ENCODE measurements around the gene CIAPIN1. TPM values are rescaled to one million over a fixed set of nuclear protein-coding genes. Genes with fewer than 3 reads are reported as not detected.
A peak's percentile ranks its signal among the peaks of the same experiment; 100 is the strongest.
"Not testable (repeated sequence)": the region's sequence is repeated elsewhere in the genome, so short reads cannot be mapped to it uniquely, and the experiment has no call there.

The CIAPIN1 gene
- total RNA-seq, 2 donors from 2014 or later, result 54.0 to 92.0 TPM

DNA sequence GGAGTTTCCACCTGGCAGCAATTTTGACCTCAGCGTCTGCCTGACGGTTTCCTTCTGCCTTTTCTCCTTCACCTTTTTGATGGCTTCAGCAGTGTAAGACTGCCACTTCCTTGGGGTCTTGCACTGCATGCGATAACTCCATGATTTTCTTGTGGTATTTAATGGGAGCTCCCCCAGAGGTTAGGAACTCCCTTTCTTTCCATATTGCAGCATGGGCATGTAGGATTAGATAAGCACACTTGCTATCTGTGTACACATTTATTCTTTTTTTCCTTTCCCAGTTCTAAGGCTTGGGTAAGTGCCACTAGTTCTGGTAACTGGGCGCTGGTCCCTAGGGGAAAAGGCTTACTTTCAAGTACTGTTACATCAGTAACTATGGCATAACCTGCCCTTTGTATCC is 49.7 kb downstream of the CIAPIN1 start:
- not testable (repeated sequence) for H3K9me3 Mint-ChIP-seq; ATAC-seq; DNase-seq (ENCODE audit: low spot score); H3K27me3 Mint-ChIP-seq; H3K4me1 Mint-ChIP-seq (ENCODE audit: low read depth in 2 of 2); H3K27ac Mint-ChIP-seq; H3K36me3 Mint-ChIP-seq; H3K4me3 Mint-ChIP-seq

DNA sequence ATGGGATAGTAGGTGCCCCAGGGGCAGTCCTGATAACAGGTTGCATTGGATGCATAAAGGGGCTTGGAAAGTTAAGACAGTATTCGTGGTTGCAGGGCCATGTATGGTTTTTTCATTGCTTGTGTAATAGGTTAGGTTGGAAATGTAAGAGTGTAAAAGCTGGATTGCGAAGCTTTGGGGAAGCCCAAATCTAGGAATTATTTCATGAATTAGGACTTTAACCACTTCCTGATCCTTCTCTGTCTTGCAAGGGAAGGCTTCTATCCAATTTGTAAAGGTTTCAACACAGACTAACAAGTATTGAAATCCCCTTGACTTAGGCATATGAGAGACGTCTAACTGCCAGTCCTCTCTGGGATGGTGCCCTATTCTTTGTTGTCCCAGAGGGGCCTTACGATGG is 50.4 kb downstream of the CIAPIN1 start:
- ATAC-seq (no peak), DNase-seq (ENCODE audit: low spot score) (no peak)
- Mint-ChIP-seq H3K9me3 (no peaks in the 10 kb centered on the region), H3K27ac (no peak overlapping the region), H3K36me3 (no peaks in the 10 kb centered on the region), H3K4me1 (ENCODE audit: low read depth in 2 of 2) (no peaks in the 10 kb centered on the region), H3K4me3 (no peak overlapping the region), H3K27me3 (no peaks in the 10 kb centered on the region)

DNA sequence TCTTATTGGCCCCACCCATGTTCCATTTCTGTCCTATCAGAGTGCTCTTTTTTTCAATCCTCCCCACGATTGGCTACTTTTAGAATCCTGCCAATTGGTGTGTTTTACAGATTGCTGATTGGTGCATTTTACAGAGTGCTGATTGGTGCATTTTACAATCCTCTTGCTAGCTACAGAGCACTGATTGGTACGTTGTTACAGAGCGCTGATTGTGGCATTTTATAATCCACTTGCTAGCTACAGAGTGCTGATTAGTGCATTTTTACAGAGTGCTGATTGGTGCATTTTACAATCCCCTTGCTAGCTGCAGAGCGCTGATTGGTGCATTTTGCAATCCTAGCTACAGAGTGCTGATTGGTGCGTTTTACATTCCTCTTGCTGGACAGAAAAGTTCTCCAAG is 52.2 kb downstream of the CIAPIN1 start:
- Mint-ChIP-seq H3K9me3 (no peaks in the 10 kb centered on the region), H3K27me3 (peaks cover 0 to 2% of the 10 kb centered on the region in 2 donors), H3K27ac (no peak overlapping the region), H3K36me3 (no peaks in the 10 kb centered on the region), H3K4me3 (no peak overlapping the region), H3K4me1 (ENCODE audit: low read depth in 2 of 2) (no peaks in the 10 kb centered on the region)
- DNase-seq (ENCODE audit: low spot score) (no peak), ATAC-seq (no peak)

DNA sequence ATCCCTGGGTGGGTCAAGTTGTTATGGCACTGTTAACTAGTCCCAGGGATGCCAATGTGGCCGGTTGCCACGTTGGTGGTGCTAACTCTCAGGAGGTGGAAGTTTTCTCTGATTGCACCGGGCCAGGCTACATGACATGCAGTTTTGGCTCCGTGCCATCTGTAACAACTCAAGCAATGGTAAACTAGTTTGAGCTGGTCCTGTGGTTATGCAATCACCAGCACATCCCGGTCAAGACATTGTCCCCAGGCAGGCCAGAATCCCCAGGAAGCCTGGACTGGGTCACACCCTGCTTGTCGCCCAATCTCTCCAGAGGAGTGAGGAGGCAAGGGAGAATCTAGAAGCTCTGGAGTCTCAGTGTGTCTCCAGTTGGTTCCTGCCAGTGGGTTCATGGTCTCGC is 52.7 kb downstream of the CIAPIN1 start:
- H3K27me3 Mint-ChIP-seq, result peaks cover 2% of the 10 kb centered on the region in 2 donors
- H3K4me1 Mint-ChIP-seq (ENCODE audit: low read depth in 2 of 2), result no peaks in the 10 kb centered on the region
- DNase-seq (ENCODE audit: low spot score) (peak; percentile 34), ATAC-seq (no peak)
- no peak overlapping the region for H3K27ac Mint-ChIP-seq
- H3K36me3 Mint-ChIP-seq, result no peaks in the 10 kb centered on the region
- no peak overlapping the region for H3K4me3 Mint-ChIP-seq
- H3K9me3 Mint-ChIP-seq, result no peaks in the 10 kb centered on the region

DNA sequence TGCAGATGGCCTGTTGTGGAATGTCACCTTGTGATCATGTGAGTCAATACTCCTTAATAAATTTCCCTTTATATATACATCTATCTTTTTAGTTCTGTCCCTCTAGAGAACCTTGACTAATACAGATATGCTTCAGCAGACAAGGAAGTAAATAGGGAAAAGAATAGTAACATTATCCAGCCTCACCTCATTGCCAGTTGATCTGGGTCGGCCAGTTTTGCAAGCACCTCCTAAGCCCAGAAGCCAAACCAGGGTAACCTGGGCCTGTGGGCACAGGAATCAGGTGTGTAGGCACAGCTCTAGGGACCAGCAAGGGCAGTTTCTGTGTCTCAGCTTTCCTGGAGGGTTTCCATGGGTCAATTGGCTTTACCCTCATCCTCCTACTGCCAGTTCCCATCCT is 54.5 kb downstream of the CIAPIN1 start:
- DNase-seq (ENCODE audit: low spot score) (no peak), ATAC-seq (no peak)
- peaks cover 0 to 9% of the 10 kb centered on the region in 2 donors for H3K4me1 Mint-ChIP-seq (ENCODE audit: low read depth in 2 of 2)
- no peak overlapping the region for H3K4me3 Mint-ChIP-seq
- no peak overlapping the region for H3K27ac Mint-ChIP-seq
- peaks cover 8 to 13% of the 10 kb centered on the region in 2 donors for H3K27me3 Mint-ChIP-seq
- H3K36me3 Mint-ChIP-seq, result no peaks in the 10 kb centered on the region
- H3K9me3 Mint-ChIP-seq, result no peaks in the 10 kb centered on the region

DNA sequence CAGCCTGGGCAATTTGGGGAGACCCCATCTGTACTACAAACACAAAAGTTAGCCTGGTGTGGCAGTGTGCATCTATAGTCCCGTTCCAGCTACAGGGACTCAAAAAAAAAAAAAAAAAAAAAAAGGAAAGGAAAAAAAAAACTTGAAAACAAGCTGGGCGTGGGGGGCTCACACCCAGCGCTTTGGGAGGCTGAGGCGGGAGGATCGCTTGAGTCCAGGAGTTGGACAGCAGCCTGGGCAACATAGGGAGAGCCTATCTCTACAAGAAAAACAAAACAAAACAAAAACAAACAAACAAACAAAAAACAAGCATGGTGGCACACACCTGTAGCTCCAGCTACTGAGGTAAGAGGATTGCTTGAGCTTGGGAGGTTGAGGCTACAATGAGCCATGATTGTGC is 55.5 kb downstream of the CIAPIN1 start:
- H3K27ac Mint-ChIP-seq, result no peak overlapping the region
- H3K27me3 Mint-ChIP-seq, result peaks cover 8 to 13% of the 10 kb centered on the region in 2 donors
- no peak for ATAC-seq
- no peak for DNase-seq (ENCODE audit: low spot score)
- H3K4me1 Mint-ChIP-seq (ENCODE audit: low read depth in 2 of 2), result peaks cover 0 to 9% of the 10 kb centered on the region in 2 donors
- H3K4me3 Mint-ChIP-seq, result no peak overlapping the region
- no peaks in the 10 kb centered on the region for H3K9me3 Mint-ChIP-seq
- H3K36me3 Mint-ChIP-seq, result no peaks in the 10 kb centered on the region

DNA sequence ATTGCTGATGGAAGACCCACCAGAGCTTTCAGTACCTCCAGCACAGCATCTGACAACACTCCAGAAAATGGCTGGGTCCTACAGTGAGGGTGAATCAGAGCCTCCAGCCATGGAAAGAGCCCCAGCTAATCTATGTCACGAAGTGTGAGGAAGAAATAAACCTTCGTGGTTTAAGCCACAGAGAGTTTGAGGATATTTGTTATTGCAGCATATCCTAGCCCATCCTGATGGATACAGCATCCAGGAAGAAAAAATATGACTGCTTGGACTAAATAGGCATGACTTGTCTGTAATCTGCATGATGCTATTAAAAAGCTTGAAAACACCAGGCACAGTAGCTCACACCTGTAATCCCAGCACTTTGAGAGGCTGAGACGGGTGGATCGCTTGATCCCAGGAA is 55.9 kb downstream of the CIAPIN1 start:
- peak; percentile 44 for DNase-seq (ENCODE audit: low spot score)

DNA sequence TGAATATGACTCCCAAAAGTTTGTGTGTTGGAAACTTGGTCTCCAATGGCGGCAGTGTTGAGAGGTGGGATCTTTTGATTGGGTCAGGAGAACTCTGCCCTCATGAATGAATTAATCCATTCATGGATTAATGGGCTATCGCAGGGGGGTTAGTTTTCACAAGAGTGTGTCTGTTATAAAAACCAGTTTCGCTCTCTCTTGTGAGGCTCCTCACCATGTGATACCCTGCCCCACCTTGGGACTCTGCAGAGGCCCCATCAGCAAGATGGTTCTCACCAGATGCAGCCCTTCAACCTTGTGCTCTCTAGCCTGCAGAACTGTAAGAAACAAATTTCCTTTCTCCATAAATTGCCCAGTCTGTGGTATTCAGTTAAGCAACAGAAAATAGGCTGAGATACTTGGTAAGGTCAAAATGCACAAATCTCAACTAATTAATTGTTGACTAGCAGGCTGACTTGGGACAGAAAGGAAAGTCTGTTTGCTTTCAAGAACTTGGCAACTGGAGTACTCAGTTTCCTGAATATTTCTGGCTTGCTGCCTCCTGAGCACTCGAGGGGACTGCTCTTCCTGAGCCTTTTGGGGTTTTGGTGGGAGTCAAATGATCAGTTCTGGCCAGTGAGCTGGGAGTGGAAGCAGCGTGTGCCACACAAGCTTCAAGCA is 56.4 kb downstream of the CIAPIN1 start:
- Mint-ChIP-seq H3K9me3 (no peaks in the 10 kb centered on the region), H3K36me3 (no peaks in the 10 kb centered on the region), H3K4me1 (ENCODE audit: low read depth in 2 of 2) (peaks cover 0 to 9% of the 10 kb centered on the region in 2 donors), H3K27me3 (peaks cover 8 to 13% of the 10 kb centered on the region in 2 donors), H3K4me3 (no peak overlapping the region), H3K27ac (no peak overlapping the region)
- ATAC-seq (no peak), DNase-seq (ENCODE audit: low spot score) (peak; percentile 15)

More for the DNA sequence above, 55.9 kb downstream of the CIAPIN1 start:
- no peak overlapping the region for H3K4me3 Mint-ChIP-seq
- peaks cover 0 to 9% of the 10 kb centered on the region in 2 donors for H3K4me1 Mint-ChIP-seq (ENCODE audit: low read depth in 2 of 2)
- H3K27me3 Mint-ChIP-seq, result peaks cover 8 to 13% of the 10 kb centered on the region in 2 donors
- H3K27ac Mint-ChIP-seq, result no peak overlapping the region
- no peaks in the 10 kb centered on the region for H3K9me3 Mint-ChIP-seq
- ATAC-seq, result peak in 1 of 2 donors; percentile 20
- H3K36me3 Mint-ChIP-seq, result no peaks in the 10 kb centered on the region

DNA sequence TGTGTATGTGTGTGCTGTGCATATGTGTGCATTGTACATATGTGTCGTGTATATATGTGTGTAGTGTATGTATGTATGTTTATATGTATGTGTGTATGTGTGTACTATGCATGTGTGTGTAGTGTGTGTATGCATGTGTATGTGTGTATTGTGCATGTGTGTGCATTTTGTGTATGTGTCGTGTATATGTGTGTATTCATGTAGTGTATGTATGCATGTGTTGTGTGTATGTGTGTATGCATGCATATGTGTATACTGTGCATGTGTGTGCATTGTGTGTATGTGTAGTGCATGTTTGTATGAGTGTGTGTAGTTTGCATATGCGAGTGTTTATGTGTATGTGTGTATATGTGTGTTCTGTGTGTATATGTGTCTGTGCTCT is 58.1 kb downstream of the CIAPIN1 start:
- Mint-ChIP-seq H3K9me3 (no peaks in the 10 kb centered on the region), H3K27ac (peak overlapping the region in 1 of 2 donors; percentile 3), H3K27me3 (peaks cover 8 to 13% of the 10 kb centered on the region in 2 donors), H3K4me3 (no peak overlapping the region), H3K36me3 (no peaks in the 10 kb centered on the region), H3K4me1 (ENCODE audit: low read depth in 2 of 2) (peaks cover 0 to 9% of the 10 kb centered on the region in 2 donors)
- DNase-seq (ENCODE audit: low spot score), result no peak
- no peak for ATAC-seq

DNA sequence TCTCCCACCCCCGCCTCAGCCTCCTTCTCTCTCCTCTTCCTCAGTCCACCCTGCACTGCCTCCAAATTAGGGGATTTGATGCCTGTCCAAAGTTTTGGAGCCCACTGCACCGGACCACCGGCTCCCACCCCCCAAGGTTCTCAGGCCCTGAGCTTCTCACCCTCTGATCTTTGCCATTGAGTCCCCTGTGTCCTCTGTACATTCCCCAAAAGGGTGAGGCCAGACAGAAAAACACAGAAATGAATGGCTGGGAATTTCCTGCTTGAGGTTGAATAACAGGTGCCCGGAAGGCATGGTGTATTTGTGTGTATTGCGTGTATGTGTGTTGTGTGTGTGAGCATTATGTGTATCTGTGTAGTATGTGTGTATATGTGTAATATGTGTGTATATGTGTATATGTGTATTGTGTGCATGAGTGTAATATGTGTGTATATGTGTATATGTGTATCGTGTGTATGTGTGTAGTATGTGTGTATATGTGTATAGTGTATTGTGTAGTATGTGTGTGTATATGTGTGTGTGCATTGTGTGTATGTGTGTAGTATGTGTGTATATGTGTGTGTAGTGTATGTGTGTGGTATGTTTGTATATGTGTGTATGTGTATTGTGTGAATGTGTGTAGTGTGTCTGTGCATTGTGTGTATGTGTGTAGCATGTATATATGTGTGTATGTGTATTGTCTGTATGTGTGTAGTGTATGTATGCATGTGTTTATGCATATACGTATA is 58.7 kb downstream of the CIAPIN1 start:
- H3K36me3 Mint-ChIP-seq, result no peaks in the 10 kb centered on the region
- H3K27me3 Mint-ChIP-seq, result peaks cover 8 to 13% of the 10 kb centered on the region in 2 donors
- ATAC-seq (no peak), DNase-seq (ENCODE audit: low spot score) (peak; percentile 29)
- peaks cover 0 to 9% of the 10 kb centered on the region in 2 donors for H3K4me1 Mint-ChIP-seq (ENCODE audit: low read depth in 2 of 2)
- H3K9me3 Mint-ChIP-seq, result no peaks in the 10 kb centered on the region
- H3K27ac Mint-ChIP-seq, result peak overlapping the region in 1 of 2 donors; percentile 3
- H3K4me3 Mint-ChIP-seq, result no peak overlapping the region

DNA sequence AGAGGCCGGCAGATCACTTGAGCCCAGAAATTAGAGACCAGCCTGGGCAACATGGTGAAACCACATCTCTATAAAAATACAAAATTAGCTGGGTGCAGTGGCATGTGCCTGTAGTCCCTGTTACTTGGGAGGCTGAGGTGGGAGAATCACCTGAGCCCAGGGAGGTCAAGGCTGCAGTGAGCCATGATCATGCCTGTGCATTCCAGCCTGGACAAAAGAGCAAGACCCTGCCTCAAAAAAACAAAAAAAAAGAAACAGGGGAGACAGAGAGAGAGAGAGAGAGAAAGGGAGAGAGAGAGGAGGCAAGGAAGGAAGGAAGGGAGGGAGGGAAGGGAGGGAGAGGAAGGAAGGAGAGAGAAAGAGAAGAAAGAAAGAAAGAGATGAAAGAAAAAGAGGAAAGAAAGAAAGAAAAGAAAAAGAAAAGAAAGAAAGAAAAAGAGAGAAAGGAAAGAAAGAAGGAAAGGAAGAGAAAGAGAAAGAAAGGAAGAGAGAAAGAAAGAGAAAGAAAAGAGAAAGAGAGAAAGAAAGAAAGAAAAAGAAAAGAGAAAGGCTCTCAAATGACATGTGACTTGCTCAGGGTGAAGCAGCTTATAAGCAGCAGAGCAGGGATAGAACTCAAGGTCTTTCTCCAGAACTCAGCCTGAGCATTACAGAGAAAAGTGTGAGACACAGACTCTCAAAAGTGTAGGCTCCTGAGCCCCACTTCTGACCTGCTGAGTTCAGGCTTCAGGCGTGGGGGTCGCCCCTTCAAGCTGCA is 59.4 kb downstream of the CIAPIN1 start:
- DNase-seq (ENCODE audit: low spot score), result peak; percentile 20
- Mint-ChIP-seq H3K4me3 (no peak overlapping the region), H3K27ac (no peak overlapping the region), H3K9me3 (no peaks in the 10 kb centered on the region), H3K27me3 (peaks cover 8 to 13% of the 10 kb centered on the region in 2 donors), H3K4me1 (ENCODE audit: low read depth in 2 of 2) (peaks cover 0 to 9% of the 10 kb centered on the region in 2 donors), H3K36me3 (no peaks in the 10 kb centered on the region)
- ATAC-seq, result no peak

DNA sequence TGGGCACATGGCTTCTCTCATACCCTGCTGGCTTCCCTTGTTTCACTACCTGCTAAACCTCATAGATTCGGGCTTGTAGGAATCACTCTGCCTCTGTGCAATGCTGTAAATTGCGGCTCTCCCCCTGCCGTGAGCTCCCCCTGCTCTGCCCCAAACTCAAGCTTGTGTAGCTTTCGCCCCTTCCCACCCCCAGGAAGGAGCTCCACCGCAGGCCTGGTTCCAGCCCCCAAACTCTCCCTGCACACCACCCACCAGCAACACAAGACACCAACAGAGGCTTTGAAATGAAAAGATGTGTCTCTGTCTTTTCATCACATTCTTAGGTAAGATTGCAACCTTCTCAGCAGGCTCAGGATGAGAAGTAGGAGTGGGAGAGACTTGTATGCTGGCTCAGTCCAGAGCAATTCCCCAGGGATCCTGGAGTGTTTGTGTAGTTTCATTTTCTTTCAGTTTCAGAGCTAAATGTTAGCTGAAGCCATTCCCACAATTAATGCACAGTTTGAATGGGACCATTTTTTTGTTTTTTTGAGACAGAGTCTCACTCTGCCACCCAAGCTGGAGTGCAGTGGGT is 60.7 kb downstream of the CIAPIN1 start:
- H3K27ac Mint-ChIP-seq, result no peak overlapping the region
- no peaks in the 10 kb centered on the region for H3K36me3 Mint-ChIP-seq
- H3K4me1 Mint-ChIP-seq (ENCODE audit: low read depth in 2 of 2), result peaks cover 0 to 9% of the 10 kb centered on the region in 2 donors
- H3K9me3 Mint-ChIP-seq, result no peaks in the 10 kb centered on the region
- no peak overlapping the region for H3K4me3 Mint-ChIP-seq
- ATAC-seq, result no peak
- H3K27me3 Mint-ChIP-seq, result peaks cover 8 to 13% of the 10 kb centered on the region in 2 donors
- peak; percentile 16 for DNase-seq (ENCODE audit: low spot score)

DNA sequence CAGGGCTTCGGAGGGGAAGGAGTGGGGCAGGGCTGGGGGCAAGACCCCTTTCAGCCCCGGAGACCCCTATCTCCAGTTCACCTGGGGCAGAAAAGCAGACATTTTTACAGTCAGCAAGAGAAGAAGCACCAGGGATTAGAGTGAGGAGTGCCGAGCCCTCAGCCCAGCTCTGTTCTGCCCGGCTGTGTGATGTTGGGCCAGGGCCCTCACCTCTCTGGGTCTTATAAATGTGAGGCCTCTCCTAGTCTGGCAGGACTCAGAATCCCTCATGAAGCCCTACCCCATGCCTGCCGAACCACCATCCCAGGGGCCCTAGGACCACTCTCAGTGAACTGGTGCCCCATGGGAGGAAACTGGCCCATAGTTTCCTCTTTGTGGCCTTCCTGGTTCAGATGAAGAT is 62.1 kb downstream of the CIAPIN1 start:
- Mint-ChIP-seq H3K36me3 (no peaks in the 10 kb centered on the region), H3K4me3 (no peak overlapping the region), H3K4me1 (ENCODE audit: low read depth in 2 of 2) (peaks cover 0 to 9% of the 10 kb centered on the region in 2 donors)

More for the DNA sequence above, 62.1 kb downstream of the CIAPIN1 start:
- no peak overlapping the region for H3K27ac Mint-ChIP-seq
- ATAC-seq (no peak), DNase-seq (ENCODE audit: low spot score) (peak; percentile 12)
- no peaks in the 10 kb centered on the region for H3K9me3 Mint-ChIP-seq
- H3K27me3 Mint-ChIP-seq, result peaks cover 6 to 13% of the 10 kb centered on the region in 2 donors
